Skeletal muscle tissue (tissue), 5 donors: ENCODE results near the gene SLC6A4. TPM values are rescaled to one million over a fixed set of nuclear protein-coding genes. Genes with fewer than 3 reads are reported as not detected.
A peak's percentile ranks its signal among the peaks of the same experiment; 100 is the strongest.
"Not testable (repeated sequence)": the region's sequence is repeated elsewhere in the genome, so short reads cannot be mapped to it uniquely, and the experiment has no call there.

Experiments
- H3K27ac ChIP-seq: one replicate; pipeline ENCODE4 v1.7.0; 2013; ENCODE audit warnings: mild to moderate bottlenecking, low read depth, low read length, inconsistent platforms
- H3K27me3 ChIP-seq, 3 donors: one replicate each; pipeline ENCODE4 v1.7.0; 2013; ENCODE audit warnings: low read length in 3 of 3; ENCODE audit not compliant: control insufficient read depth in 3 of 3, insufficient read depth in 3 of 3
- H3K36me3 ChIP-seq, 3 donors: one replicate each; pipeline ENCODE4 v1.7.0; 2013; ENCODE audit warnings: low read length in 3 of 3; ENCODE audit not compliant: control insufficient read depth in 3 of 3, insufficient read depth in 3 of 3
- H3K4me1 ChIP-seq, 3 donors: one replicate each; pipeline ENCODE4 v1.7.0; 2013; ENCODE audit warnings: low read length in 3 of 3, mild to moderate bottlenecking in 3 of 3; ENCODE audit not compliant: control insufficient read depth in 3 of 3, insufficient read depth in 3 of 3
- H3K4me3 ChIP-seq, 3 donors: one replicate each; pipeline ENCODE4 v1.7.0; 2013; ENCODE audit warnings: low read length in 3 of 3
- H3K9ac ChIP-seq, 3 donors: one replicate each; pipeline ENCODE4 v1.7.0; 2013; ENCODE audit warnings: low read length in 3 of 3, mild to moderate bottlenecking in 3 of 3, moderate library complexity in 2 of 3, low read depth in 1 of 3
- H3K9me3 ChIP-seq, 3 donors: one replicate each; pipeline ENCODE4 v1.7.0; 2013; ENCODE audit warnings: low read length in 3 of 3; ENCODE audit not compliant: control insufficient read depth in 3 of 3
- small RNA-seq: library from RNA; depleted of rRNA; stranded (forward); fragments of <200 nt; gene quantifications from one replicate; pipeline ENCODE3, GENCODE V24; 2014
- total RNA-seq: library from RNA; depleted of rRNA; stranded (reverse); fragments of >200 nt; gene quantifications from one replicate; pipeline ENCODE4 v1.2.3, GENCODE V29; 2014
- donor health status: Osteomylitis.

The SLC6A4 gene
- total RNA-seq, 1 donor from 2014 or later, result 1.6 TPM

DNA sequence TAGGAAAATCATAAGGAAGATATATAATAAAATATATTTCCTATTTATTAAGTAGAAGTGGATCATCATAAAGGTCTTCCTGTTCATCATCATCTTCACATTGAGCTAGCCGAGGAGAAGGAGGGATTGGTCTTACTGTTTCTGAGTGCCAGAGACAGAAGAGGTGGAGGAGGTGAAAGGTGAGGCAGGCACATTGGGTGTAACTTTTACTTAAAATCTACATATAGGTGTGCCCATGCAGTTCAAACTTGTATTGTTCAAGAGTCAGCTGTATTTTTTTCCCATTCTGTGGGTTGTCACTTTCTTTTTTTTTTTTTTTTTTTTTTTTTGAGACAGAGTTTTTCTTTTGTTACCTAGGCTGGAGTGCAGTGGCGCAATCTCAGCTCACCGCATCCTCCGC, 84.0 kb downstream of the SLC6A4 start:
- Histone ChIP-seq H3K4me3 (no peak overlapping the region), H3K36me3 (no peaks in the 10 kb centered on the region), H3K27me3 (no peaks in the 10 kb centered on the region), H3K27ac (no peak overlapping the region), H3K9me3 (no peaks in the 10 kb centered on the region), H3K4me1 (no peaks in the 10 kb centered on the region), H3K9ac (no peak overlapping the region)

DNA sequence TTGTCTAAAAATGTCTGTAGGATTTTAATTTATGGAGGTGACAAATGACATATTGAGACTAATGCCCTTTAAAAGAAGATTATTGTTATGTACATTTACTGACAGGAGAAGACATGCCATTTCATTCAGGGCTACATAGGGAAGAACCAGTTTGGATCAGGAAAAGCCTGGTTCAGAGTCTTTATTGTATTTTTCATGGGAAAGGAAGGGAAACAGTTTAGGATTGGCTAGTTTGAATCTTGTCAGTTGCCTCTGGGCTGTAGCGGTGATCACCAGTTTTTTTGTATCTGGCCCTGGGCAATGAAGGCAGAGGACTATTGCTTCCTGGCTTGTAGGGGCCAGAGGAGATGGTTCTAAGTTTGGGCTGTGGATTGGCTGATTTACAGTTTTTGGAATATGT, 87.1 kb downstream of the SLC6A4 start:
- no peaks in the 10 kb centered on the region for H3K9me3 ChIP-seq
- no peak overlapping the region for H3K27ac ChIP-seq

DNA sequence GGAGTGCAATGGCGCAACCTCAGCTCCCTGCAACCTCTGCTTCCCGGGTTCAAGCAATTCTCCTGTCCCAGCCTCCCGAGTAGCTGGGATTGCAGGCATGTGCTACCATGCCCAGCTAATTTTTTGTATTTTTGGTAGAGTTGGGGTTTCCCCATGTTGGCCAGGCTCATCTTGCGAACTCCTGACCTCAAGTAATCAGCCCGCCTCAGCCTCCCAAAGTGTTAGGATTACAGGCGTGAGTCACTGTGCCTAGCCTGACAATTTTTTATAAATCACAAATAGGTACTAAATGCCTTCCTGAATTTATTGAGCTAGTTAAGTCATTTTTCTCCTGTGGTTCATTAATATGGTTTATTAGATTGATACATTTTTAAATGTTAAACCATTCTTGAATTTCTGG, 87.6 kb downstream of the SLC6A4 start:
- not testable (repeated sequence) for H3K9ac ChIP-seq

More for the DNA sequence above, 87.1 kb downstream of the SLC6A4 start:
- Histone ChIP-seq H3K9ac (no peak overlapping the region), H3K4me1 (no peaks in the 10 kb centered on the region), H3K27me3 (no peaks in the 10 kb centered on the region), H3K4me3 (no peak overlapping the region), H3K36me3 (no peaks in the 10 kb centered on the region)

More for the DNA sequence above, 87.6 kb downstream of the SLC6A4 start:
- not testable (repeated sequence) for H3K36me3 ChIP-seq, H3K27me3 ChIP-seq, H3K4me1 ChIP-seq, H3K27ac ChIP-seq, H3K4me3 ChIP-seq, H3K9me3 ChIP-seq

Small RNAs within 50 kb of the gene (small RNA-seq; reads per million reads assigned to genes)
- 14.2 reads per million, percentile 93 among the genes with 10 or more reads in this experiment for gene RF00154

Other genes starting within 250 kb of the SLC6A4 start
- gene NSRP1, start 118.9 kb downstream of the SLC6A4 start, total RNA-seq, result 7.8 TPM
- 37.1 TPM for gene BLMH, start 56.2 kb upstream of the SLC6A4 start, total RNA-seq
- gene TMIGD1, start 98.4 kb upstream of the SLC6A4 start, total RNA-seq, result not detected
- gene CPD, start 143.2 kb upstream of the SLC6A4 start, total RNA-seq, result 41.8 TPM
- 24.5 TPM for gene GOSR1, start 241.7 kb upstream of the SLC6A4 start, total RNA-seq